Measurements from ENCODE around the gene PXYLP1. TPM values are rescaled to one million over a fixed set of nuclear protein-coding genes. Genes with fewer than 3 reads are reported as not detected.

Gene PXYLP1
- polyA plus RNA-seq, 1 donor from 2014 or later = 109 TPM

DNA sequence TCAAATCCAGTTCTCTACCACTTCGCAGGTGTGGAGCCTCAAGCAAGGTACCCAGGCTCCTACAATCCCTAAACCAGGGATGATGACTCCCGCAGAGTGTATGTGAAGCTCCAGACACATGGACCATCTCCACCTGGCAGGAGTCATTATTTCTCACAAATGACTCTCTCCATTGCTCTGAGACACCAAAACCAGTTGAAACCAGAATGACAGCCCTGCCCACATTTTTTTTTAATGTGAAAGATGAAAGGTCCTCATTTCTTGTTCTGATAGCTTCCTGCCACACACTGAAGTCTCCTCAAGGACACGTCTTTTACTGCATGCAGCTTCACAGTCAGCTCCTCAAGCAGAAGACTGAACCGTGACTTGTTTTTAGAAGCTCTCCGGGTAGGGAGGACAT lies 75.3 kb downstream of the PXYLP1 start:
- Histone ChIP-seq H3F3A (ENCODE audit: insufficient read depth, low read length, poor library complexity, severe bottlenecking) (no peaks in the 10 kb centered on the region), H3K9me3 (ENCODE audit: low read length) (no peaks in the 10 kb centered on the region), H3K9ac (ENCODE audit: low read length) (no peak overlapping the region), H3K79me2 (replicated peaks; ENCODE audit: insufficient read depth, low read length) (no peaks in the 10 kb centered on the region), H3K27me3 (ENCODE audit: insufficient read depth, low read depth, low read length) (no peaks in the 10 kb centered on the region), H3K36me3 (ENCODE audit: insufficient read depth, low read length) (no peaks in the 10 kb centered on the region), H4K20me1 (ENCODE audit: insufficient read depth) (no peaks in the 10 kb centered on the region), H3K4me3 (ENCODE audit: low read length) (no peak overlapping the region), H2AFZ (ENCODE audit: low read depth, low read length) (no peak overlapping the region), H3K27ac (ENCODE audit: low read length) (no peak overlapping the region), H3K9me2 (ENCODE audit: insufficient read depth, low read length) (no peaks in the 10 kb centered on the region), H3K4me2 (ENCODE audit: low read length) (no peak overlapping the region)
- TF ChIP-seq, protein P1, sequence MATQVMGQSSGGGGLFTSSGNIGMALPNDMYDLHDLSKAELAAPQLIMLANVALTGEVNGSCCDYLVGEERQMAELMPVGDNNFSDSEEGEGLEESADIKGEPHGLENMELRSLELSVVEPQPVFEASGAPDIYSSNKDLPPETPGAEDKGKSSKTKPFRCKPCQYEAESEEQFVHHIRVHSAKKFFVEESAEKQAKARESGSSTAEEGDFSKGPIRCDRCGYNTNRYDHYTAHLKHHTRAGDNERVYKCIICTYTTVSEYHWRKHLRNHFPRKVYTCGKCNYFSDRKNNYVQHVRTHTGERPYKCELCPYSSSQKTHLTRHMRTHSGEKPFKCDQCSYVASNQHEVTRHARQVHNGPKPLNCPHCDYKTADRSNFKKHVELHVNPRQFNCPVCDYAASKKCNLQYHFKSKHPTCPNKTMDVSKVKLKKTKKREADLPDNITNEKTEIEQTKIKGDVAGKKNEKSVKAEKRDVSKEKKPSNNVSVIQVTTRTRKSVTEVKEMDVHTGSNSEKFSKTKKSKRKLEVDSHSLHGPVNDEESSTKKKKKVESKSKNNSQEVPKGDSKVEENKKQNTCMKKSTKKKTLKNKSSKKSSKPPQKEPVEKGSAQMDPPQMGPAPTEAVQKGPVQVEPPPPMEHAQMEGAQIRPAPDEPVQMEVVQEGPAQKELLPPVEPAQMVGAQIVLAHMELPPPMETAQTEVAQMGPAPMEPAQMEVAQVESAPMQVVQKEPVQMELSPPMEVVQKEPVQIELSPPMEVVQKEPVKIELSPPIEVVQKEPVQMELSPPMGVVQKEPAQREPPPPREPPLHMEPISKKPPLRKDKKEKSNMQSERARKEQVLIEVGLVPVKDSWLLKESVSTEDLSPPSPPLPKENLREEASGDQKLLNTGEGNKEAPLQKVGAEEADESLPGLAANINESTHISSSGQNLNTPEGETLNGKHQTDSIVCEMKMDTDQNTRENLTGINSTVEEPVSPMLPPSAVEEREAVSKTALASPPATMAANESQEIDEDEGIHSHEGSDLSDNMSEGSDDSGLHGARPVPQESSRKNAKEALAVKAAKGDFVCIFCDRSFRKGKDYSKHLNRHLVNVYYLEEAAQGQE (IDR thresholded peaks at IDR 0.05; ENCODE audit: borderline replicate concordance) = no peak
- TF ChIP-seq RAD21 (conservative IDR thresholded peaks at IDR 0.05) (no peak), TAF1 (IDR thresholded peaks at IDR 0.05; ENCODE audit: low read depth) (no peak), EZH2 (IDR thresholded peaks at IDR 0.05; ENCODE audit: borderline replicate concordance, insufficient read depth, low read length, poor library complexity, severe bottlenecking) (no peak), MXI1 (conservative IDR thresholded peaks at IDR 0.05; ENCODE audit: poor library complexity, severe bottlenecking) (no peak), SMC3 (conservative IDR thresholded peaks at IDR 0.05; ENCODE audit: poor library complexity) (no peak), EP300 (conservative IDR thresholded peaks at IDR 0.05; ENCODE audit: poor library complexity, severe bottlenecking) (no peak)
- TF ChIP-seq, protein P2, sequence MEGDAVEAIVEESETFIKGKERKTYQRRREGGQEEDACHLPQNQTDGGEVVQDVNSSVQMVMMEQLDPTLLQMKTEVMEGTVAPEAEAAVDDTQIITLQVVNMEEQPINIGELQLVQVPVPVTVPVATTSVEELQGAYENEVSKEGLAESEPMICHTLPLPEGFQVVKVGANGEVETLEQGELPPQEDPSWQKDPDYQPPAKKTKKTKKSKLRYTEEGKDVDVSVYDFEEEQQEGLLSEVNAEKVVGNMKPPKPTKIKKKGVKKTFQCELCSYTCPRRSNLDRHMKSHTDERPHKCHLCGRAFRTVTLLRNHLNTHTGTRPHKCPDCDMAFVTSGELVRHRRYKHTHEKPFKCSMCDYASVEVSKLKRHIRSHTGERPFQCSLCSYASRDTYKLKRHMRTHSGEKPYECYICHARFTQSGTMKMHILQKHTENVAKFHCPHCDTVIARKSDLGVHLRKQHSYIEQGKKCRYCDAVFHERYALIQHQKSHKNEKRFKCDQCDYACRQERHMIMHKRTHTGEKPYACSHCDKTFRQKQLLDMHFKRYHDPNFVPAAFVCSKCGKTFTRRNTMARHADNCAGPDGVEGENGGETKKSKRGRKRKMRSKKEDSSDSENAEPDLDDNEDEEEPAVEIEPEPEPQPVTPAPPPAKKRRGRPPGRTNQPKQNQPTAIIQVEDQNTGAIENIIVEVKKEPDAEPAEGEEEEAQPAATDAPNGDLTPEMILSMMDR (IDR thresholded peaks at IDR 0.05; ENCODE audit: poor library complexity, severe bottlenecking) = no peak

DNA sequence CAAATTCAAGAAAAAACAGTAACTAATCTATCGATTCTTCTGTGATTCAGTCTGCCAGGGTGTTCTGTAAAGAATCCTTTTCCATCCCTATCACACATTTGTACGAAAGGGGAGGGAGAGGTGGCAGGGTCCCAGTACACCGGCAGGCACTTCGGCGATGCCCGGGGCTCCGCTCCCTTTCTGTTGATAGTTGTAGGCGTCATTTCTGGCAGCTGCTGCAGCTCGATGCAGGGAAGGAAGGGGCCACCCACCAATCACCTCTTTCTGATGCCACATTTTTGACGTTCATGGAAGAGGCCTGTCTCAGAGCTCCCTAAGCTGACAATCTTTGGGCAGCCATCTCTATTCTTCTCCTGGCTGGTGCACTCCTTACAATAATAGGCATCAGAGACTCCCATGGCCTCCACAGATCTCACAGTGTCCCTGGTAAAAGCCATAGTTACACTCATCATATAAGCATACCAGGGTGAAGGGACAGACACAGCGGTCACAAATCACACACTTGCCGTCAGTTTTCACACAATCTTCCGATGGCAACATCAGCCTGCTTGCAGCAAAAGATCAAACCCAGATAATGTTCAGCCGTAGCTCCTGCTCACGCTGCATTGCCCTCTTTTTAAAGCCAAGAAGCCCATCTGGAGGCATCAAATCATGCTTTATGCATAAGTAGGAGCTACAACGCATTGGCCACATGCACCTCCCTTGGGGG lies 75.9 kb downstream of the PXYLP1 start:
- H2AFZ ChIP-seq (ENCODE audit: low read depth, low read length) = no peak overlapping the region
- no peak overlapping the region for H3K9ac ChIP-seq (ENCODE audit: low read length)
- no peaks in the 10 kb centered on the region for H4K20me1 ChIP-seq (ENCODE audit: insufficient read depth)
- no peaks in the 10 kb centered on the region for H3K36me3 ChIP-seq (ENCODE audit: insufficient read depth, low read length)
- H3K27me3 ChIP-seq (ENCODE audit: insufficient read depth, low read depth, low read length) = no peaks in the 10 kb centered on the region
- H3F3A ChIP-seq (ENCODE audit: insufficient read depth, low read length, poor library complexity, severe bottlenecking) = no peaks in the 10 kb centered on the region
- no peaks in the 10 kb centered on the region for H3K9me2 ChIP-seq (ENCODE audit: insufficient read depth, low read length)
- H3K27ac ChIP-seq (ENCODE audit: low read length) = no peak overlapping the region
- H3K4me2 ChIP-seq (ENCODE audit: low read length) = no peak overlapping the region
- H3K79me2 ChIP-seq (replicated peaks; ENCODE audit: insufficient read depth, low read length) = no peaks in the 10 kb centered on the region
- no peaks in the 10 kb centered on the region for H3K9me3 ChIP-seq (ENCODE audit: low read length)
- no peak overlapping the region for H3K4me3 ChIP-seq (ENCODE audit: low read length)
- TF ChIP-seq, protein P2 (IDR thresholded peaks at IDR 0.05; ENCODE audit: poor library complexity, severe bottlenecking) = no peak
- TF ChIP-seq SMC3 (conservative IDR thresholded peaks at IDR 0.05; ENCODE audit: poor library complexity) = no peak
- TF ChIP-seq POLR2AphosphoS5 (IDR thresholded peaks at IDR 0.05) = no peak
- TF ChIP-seq EZH2 (IDR thresholded peaks at IDR 0.05; ENCODE audit: borderline replicate concordance, insufficient read depth, low read length, poor library complexity, severe bottlenecking) = no peak
- TF ChIP-seq RAD21 (conservative IDR thresholded peaks at IDR 0.05) = no peak
- no peak for TF ChIP-seq MXI1 (conservative IDR thresholded peaks at IDR 0.05; ENCODE audit: poor library complexity, severe bottlenecking)
- TF ChIP-seq TAF1 (IDR thresholded peaks at IDR 0.05; ENCODE audit: low read depth) = no peak
- TF ChIP-seq EP300 (conservative IDR thresholded peaks at IDR 0.05; ENCODE audit: poor library complexity, severe bottlenecking) = no peak
- TF ChIP-seq, protein P1 (IDR thresholded peaks at IDR 0.05; ENCODE audit: borderline replicate concordance) = no peak

All from neural cell (in vitro differentiated cells).